ENCODE data around the gene CHRM3. TPM values are rescaled to one million over a fixed set of nuclear protein-coding genes. Genes with fewer than 3 reads are reported as not detected.

CHRM3 gene
- total and polyA plus RNA-seq, 2 experiments from 2014 or later = 4.8 to 13.8 TPM

DNA sequence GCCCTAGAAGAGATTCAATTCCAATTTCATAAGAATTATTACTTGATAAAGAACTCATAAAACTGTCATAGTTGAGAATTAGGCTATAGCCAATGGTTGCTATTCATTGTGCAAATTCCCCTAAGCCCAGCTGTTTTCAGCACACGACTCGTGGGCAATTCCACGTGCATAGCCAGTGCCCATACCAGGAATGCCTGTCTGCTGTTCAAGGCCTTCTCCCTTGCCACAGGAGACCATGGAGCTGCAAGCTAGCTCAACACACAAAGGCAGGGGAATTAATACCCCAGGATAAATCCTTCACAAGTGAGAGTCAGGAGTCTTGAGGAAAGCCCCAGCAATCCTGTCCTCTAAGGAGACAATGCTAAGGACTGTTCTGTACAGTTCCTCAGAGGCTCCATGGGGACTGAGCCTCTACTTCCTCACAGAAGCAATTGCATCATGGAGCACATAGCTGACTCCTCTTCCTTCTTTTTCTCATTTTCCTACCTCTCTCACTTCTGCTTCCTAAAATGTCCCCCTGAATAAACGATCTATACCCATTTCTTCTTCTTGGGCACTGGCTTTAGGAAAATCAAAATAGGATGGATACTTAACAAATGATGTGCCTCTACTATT is 19.1 kb upstream of the CHRM3 start:
- Histone ChIP-seq H3K27me3 (ENCODE audit: insufficient read depth) (no peaks in the 10 kb centered on the region), H2AFZ (no peak overlapping the region), H3K4me3 (no peak overlapping the region), H3K79me2 (replicated peaks; ENCODE audit: insufficient read depth) (no peaks in the 10 kb centered on the region), H3K36me3 (ENCODE audit: insufficient read depth) (no peaks in the 10 kb centered on the region), H3K4me2 (no peak overlapping the region), H4K20me1 (replicated peaks; ENCODE audit: insufficient read depth) (no peaks in the 10 kb centered on the region), H3K9me2 (ENCODE audit: insufficient read depth) (no peaks in the 10 kb centered on the region), H3K4me1 (ENCODE audit: insufficient read depth) (peaks cover 2% of the 10 kb centered on the region; the same call in 1 of the 2 replicates), H3K27ac (ENCODE audit: low read depth) (no peak overlapping the region), H3F3A (replicated peaks; ENCODE audit: low read depth) (no peaks in the 10 kb centered on the region)
- H3K27ac Mint-ChIP-seq = no peak overlapping the region
- no peaks in the 10 kb centered on the region for H3K9me3 Mint-ChIP-seq
- H3K27me3 Mint-ChIP-seq (ENCODE audit: insufficient read depth, low read depth, poor library complexity) = no peaks in the 10 kb centered on the region
- H3K4me1 Mint-ChIP-seq = peaks cover 10% of the 10 kb centered on the region; the same call in 2 of the 3 replicates
- TF ChIP-seq ZNF114 (CRISPR knock-in tag; IDR thresholded peaks at IDR 0.05) (no peak), EZH2 (IDR thresholded peaks at IDR 0.05; ENCODE audit: low read depth, unreplicated experiment) (no peak), STAT1 (IDR thresholded peaks at IDR 0.05; ENCODE audit: unreplicated experiment) (no peak), CREB1 (CRISPR knock-in tag; IDR thresholded peaks at IDR 0.05; ENCODE audit: low read depth) (no peak), POLR2AphosphoS5 (IDR thresholded peaks at IDR 0.05; ENCODE audit: low read depth) (no peak)
- TF ChIP-seq, protein P1, sequence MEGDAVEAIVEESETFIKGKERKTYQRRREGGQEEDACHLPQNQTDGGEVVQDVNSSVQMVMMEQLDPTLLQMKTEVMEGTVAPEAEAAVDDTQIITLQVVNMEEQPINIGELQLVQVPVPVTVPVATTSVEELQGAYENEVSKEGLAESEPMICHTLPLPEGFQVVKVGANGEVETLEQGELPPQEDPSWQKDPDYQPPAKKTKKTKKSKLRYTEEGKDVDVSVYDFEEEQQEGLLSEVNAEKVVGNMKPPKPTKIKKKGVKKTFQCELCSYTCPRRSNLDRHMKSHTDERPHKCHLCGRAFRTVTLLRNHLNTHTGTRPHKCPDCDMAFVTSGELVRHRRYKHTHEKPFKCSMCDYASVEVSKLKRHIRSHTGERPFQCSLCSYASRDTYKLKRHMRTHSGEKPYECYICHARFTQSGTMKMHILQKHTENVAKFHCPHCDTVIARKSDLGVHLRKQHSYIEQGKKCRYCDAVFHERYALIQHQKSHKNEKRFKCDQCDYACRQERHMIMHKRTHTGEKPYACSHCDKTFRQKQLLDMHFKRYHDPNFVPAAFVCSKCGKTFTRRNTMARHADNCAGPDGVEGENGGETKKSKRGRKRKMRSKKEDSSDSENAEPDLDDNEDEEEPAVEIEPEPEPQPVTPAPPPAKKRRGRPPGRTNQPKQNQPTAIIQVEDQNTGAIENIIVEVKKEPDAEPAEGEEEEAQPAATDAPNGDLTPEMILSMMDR (conservative IDR thresholded peaks at IDR 0.05; ENCODE audit: low read depth in 2 of 2) = no peak
- H3K4me3 Mint-ChIP-seq = no peak overlapping the region
- no peaks in the 10 kb centered on the region for H3K36me3 Mint-ChIP-seq (ENCODE audit: low read depth)
- ATAC-seq (no peak), DNase-seq (ENCODE audit: low spot score) (no peak)

- Histone ChIP-seq H3K4me1 (ENCODE audit: insufficient read depth) (no peaks in the 10 kb centered on the region), H3K79me2 (replicated peaks; ENCODE audit: insufficient read depth) (no peaks in the 10 kb centered on the region), H3F3A (replicated peaks; ENCODE audit: low read depth) (no peaks in the 10 kb centered on the region), H4K20me1 (replicated peaks; ENCODE audit: insufficient read depth) (no peaks in the 10 kb centered on the region), H2AFZ (no peak overlapping the region), H3K27me3 (ENCODE audit: insufficient read depth) (no peaks in the 10 kb centered on the region), H3K9me2 (ENCODE audit: insufficient read depth) (no peaks in the 10 kb centered on the region), H3K4me2 (no peak overlapping the region), H3K4me3 (no peak overlapping the region), H3K36me3 (ENCODE audit: insufficient read depth) (no peaks in the 10 kb centered on the region), H3K27ac (ENCODE audit: low read depth) (no peak overlapping the region)
- H3K27me3 Mint-ChIP-seq (ENCODE audit: insufficient read depth, low read depth, poor library complexity) = no peaks in the 10 kb centered on the region
- H3K9me3 Mint-ChIP-seq = no peaks in the 10 kb centered on the region
- DNase-seq (ENCODE audit: low spot score) (peak; percentile 11), ATAC-seq (no peak)
- no peaks in the 10 kb centered on the region for H3K36me3 Mint-ChIP-seq (ENCODE audit: low read depth)
- no peak overlapping the region for H3K27ac Mint-ChIP-seq
- no peak overlapping the region for H3K4me3 Mint-ChIP-seq
- H3K4me1 Mint-ChIP-seq = peaks cover 10% of the 10 kb centered on the region; the same call in 2 of the 3 replicates
- TF ChIP-seq EZH2 (IDR thresholded peaks at IDR 0.05; ENCODE audit: low read depth, unreplicated experiment) (no peak), POLR2AphosphoS5 (IDR thresholded peaks at IDR 0.05; ENCODE audit: low read depth) (no peak), ZNF114 (CRISPR knock-in tag; IDR thresholded peaks at IDR 0.05) (no peak), REST (IDR thresholded peaks at IDR 0.05; ENCODE audit: unreplicated experiment) (no peak), CREB1 (CRISPR knock-in tag; IDR thresholded peaks at IDR 0.05; ENCODE audit: low read depth) (no peak), STAT1 (IDR thresholded peaks at IDR 0.05; ENCODE audit: unreplicated experiment) (no peak)
- TF ChIP-seq, protein P2, sequence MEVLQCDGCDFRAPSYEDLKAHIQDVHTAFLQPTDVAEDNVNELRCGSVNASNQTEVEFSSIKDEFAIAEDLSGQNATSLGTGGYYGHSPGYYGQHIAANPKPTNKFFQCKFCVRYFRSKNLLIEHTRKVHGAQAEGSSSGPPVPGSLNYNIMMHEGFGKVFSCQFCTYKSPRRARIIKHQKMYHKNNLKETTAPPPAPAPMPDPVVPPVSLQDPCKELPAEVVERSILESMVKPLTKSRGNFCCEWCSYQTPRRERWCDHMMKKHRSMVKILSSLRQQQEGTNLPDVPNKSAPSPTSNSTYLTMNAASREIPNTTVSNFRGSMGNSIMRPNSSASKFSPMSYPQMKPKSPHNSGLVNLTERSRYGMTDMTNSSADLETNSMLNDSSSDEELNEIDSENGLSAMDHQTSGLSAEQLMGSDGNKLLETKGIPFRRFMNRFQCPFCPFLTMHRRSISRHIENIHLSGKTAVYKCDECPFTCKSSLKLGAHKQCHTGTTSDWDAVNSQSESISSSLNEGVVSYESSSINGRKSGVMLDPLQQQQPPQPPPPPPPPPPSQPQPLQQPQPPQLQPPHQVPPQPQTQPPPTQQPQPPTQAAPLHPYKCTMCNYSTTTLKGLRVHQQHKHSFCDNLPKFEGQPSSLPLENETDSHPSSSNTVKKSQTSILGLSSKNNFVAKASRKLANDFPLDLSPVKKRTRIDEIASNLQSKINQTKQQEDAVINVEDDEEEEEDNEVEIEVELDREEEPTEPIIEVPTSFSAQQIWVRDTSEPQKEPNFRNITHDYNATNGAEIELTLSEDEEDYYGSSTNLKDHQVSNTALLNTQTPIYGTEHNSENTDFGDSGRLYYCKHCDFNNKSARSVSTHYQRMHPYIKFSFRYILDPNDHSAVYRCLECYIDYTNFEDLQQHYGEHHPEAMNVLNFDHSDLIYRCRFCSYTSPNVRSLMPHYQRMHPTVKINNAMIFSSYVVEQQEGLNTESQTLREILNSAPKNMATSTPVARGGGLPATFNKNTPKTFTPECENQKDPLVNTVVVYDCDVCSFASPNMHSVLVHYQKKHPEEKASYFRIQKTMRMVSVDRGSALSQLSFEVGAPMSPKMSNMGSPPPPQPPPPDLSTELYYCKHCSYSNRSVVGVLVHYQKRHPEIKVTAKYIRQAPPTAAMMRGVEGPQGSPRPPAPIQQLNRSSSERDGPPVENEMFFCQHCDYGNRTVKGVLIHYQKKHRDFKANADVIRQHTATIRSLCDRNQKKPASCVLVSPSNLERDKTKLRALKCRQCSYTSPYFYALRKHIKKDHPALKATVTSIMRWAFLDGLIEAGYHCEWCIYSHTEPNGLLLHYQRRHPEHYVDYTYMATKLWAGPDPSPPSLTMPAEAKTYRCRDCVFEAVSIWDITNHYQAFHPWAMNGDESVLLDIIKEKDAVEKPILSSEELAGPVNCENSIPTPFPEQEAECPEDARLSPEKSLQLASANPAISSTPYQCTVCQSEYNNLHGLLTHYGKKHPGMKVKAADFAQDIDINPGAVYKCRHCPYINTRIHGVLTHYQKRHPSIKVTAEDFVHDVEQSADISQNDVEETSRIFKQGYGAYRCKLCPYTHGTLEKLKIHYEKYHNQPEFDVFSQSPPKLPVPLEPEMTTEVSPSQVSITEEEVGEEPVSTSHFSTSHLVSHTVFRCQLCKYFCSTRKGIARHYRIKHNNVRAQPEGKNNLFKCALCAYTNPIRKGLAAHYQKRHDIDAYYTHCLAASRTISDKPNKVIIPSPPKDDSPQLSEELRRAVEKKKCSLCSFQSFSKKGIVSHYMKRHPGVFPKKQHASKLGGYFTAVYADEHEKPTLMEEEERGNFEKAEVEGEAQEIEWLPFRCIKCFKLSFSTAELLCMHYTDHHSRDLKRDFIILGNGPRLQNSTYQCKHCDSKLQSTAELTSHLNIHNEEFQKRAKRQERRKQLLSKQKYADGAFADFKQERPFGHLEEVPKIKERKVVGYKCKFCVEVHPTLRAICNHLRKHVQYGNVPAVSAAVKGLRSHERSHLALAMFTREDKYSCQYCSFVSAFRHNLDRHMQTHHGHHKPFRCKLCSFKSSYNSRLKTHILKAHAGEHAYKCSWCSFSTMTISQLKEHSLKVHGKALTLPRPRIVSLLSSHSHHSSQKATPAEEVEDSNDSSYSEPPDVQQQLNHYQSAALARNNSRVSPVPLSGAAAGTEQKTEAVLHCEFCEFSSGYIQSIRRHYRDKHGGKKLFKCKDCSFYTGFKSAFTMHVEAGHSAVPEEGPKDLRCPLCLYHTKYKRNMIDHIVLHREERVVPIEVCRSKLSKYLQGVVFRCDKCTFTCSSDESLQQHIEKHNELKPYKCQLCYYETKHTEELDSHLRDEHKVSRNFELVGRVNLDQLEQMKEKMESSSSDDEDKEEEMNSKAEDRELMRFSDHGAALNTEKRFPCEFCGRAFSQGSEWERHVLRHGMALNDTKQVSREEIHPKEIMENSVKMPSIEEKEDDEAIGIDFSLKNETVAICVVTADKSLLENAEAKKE (CRISPR knock-in tag; IDR thresholded peaks at IDR 0.05) = no peak
Observed at GRCh38 chr1:239368436-239369109, 17.8 kb upstream of the CHRM3 start.

All from GM23338 (cell line).